HG03108 (cell line): Measurements from ENCODE around the gene MLF1.

Experiments
- ATAC-seq: cut with Tn5 transposase; IDR thresholded peaks from one replicate; pipeline ENCODE4 v1.9.1; 2021; ENCODE audit warnings: moderate library complexity; ENCODE audit not compliant: unreplicated experiment

Gene MLF1

GRCh38 chr3:158573714-158574113, 2.7 kb downstream of the MLF1 start:
- no peak for ATAC-seq

GRCh38 chr3:158574646-158575045, 3.7 kb downstream of the MLF1 start:
- ATAC-seq = no peak

GRCh38 chr3:158590223-158590622, 19.2 kb downstream of the MLF1 start:
- no peak for ATAC-seq

GRCh38 chr3:158600787-158601186, 29.8 kb downstream of the MLF1 start:
- no peak for ATAC-seq

- no peak for ATAC-seq
Observed at GRCh38 chr3:158602227-158602626, 31.2 kb downstream of the MLF1 start.

GRCh38 chr3:158617982-158618875, 47.2 kb downstream of the MLF1 start:
- ATAC-seq = no peak

GRCh38 chr3:158625881-158626280, 54.9 kb downstream of the MLF1 start:
- ATAC-seq = no peak

GRCh38 chr3:158631981-158632380, 61.0 kb downstream of the MLF1 start:
- no peak for ATAC-seq

- ATAC-seq = no peak
Observed at GRCh38 chr3:158640646-158641045, 69.7 kb downstream of the MLF1 start.

- ATAC-seq = no peak
Observed at GRCh38 chr3:158642005-158642404, 71.0 kb downstream of the MLF1 start.

GRCh38 chr3:158642474-158643210, 71.6 kb downstream of the MLF1 start:
- ATAC-seq = no peak

GRCh38 chr3:158644345-158644908, 73.4 kb downstream of the MLF1 start, which contains the start of gene GFM1:
TSS of gene GFM1 (plus strand) at chr3:158644527. CDS start at chr3:158644635, 108 bp downstream.
- ATAC-seq = peak; percentile 99

- ATAC-seq = no peak
Observed at GRCh38 chr3:158649791-158650190, 78.8 kb downstream of the MLF1 start.

- ATAC-seq = no peak
Observed at GRCh38 chr3:158651192-158651591, 80.2 kb downstream of the MLF1 start.

- ATAC-seq = no peak
Observed at GRCh38 chr3:158652463-158652862, 81.5 kb downstream of the MLF1 start.
